BJ (cell line): ENCODE results near the gene RRAS2. TPM values are rescaled to one million over a fixed set of nuclear protein-coding genes. Genes with fewer than 3 reads are reported as not detected.
A peak's percentile ranks its signal among the peaks of the same experiment; 100 is the strongest.
"Not testable (repeated sequence)": the region's sequence is repeated elsewhere in the genome, so short reads cannot be mapped to it uniquely, and the experiment has no call there.

Experiments used
- CTCF ChIA-PET: fragments of 350-600 bp; formaldehyde crosslinking; extraction: SDS; loops from one replicate; lab custom pipeline; 2021; ENCODE audit warnings: antibody characterized with exemption, inconsistent platforms; lab: Yijun Ruan, JAX
- POLR2A ChIA-PET: fragments of 300-600 bp; sonication (Branson Sonifier 250); formaldehyde crosslinking; extraction: SDS; loops from one replicate; lab custom pipeline; 2021; ENCODE audit warnings: antibody characterized with exemption; lab: Charles Lee
- DNase-seq: peaks from one replicate; pipeline ENCODE4 v3.0.0-alpha.2; 2011; ENCODE audit warnings: low read depth
- H3K27me3 ChIP-seq: 2 replicates; pipeline ENCODE4 v1.6.0; 2011; ENCODE audit warnings: low read length; ENCODE audit not compliant: control insufficient read depth, insufficient read depth
- H3K36me3 ChIP-seq: 2 replicates; pipeline ENCODE4 v1.5.1; 2011; ENCODE audit warnings: low read length; ENCODE audit not compliant: control insufficient read depth, insufficient read depth
- H3K4me3 ChIP-seq: 2 replicates; pipeline ENCODE4 v1.5.1; 2011; ENCODE audit warnings: low read depth, mild to moderate bottlenecking, control low read depth, low read length
- CTCF ChIP-seq: IDR thresholded peaks from 2 replicates; pipeline ENCODE4 v1.5.1; 2011; ENCODE audit warnings: low read depth, mild to moderate bottlenecking, control low read depth, inconsistent platforms, low read length, moderate library complexity; ENCODE audit not compliant: insufficient read depth
- polyA plus RNA-seq: library from polyadenylated mRNA; depleted of rRNA; stranded (reverse); fragments of >200 nt; gene quantifications from 2 replicates; pipeline ENCODE4 v1.2.3, GENCODE V29; 2011

The RRAS2 gene
- polyA plus RNA-seq, 1 experiment: 29.1 TPM

DNA sequence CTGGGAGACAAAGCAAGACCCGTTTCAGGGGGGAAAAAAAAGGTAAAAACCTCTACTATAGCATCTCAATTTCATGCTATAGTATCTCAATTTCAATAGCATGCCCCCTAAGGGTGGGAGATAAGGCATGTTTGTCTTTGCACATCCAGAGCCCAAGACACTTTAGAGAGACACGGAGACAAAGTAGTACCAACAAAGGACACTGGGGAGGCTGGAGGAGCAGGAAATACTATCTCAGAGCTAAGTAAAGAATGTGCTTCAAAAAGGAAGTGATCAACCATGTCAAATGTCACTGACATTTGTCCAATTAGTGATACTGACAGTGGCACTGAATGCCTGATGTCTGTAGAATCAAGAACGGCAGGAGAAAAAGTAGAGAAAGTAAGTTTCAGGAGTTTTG, 68.6 kb downstream of the RRAS2 start:
- H3K36me3 ChIP-seq: no peaks in the 10 kb centered on the region; the same call in 1 of the 2 replicates
- no peak for TF ChIP-seq CTCF
- POLR2A ChIA-PET: no interaction called here
- DNase-seq: no peak
- CTCF ChIA-PET: interaction anchor here (1.3 kb wide), 1 partner anchor 123 kb away, joined by 5 read pairs; no protein-coding TSS in a partner anchor
- H3K27me3 ChIP-seq: no peaks in the 10 kb centered on the region
- H3K4me3 ChIP-seq: no peak overlapping the region

DNA sequence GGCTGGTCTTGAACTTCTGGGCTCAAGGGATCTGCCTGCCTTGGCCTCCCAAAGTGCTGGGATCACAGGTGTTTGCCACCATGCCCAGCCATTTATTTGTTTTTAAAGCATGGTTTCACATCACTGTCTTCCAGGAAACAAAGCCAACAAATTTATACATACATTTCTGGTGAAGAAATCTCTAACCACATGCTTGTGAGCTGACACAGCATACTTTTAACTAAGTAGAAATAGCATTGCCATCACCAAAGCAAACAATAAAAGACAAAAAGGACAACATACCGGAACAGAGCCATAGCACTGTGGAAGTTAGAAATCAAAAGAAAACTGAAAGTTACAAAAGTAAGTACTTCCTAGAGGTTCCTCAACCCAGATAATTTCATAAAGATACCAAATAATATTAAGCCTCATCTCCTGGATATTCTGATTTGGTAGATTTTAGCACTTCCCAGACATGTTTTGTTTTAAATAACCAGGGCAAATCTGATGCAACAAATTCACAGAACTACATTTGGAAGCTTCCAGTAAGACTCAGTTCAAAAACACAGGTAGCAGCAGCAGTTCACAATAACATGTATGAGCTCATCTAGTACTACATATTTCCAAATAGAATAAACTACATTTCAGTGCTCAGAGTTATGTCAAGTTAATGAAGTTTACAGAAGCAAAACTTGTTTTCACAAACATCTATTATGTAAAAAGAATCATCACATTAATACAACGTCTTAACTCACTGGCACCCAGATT, 70.6 kb downstream of the RRAS2 start:
- Histone ChIP-seq H3K27me3 (no peaks in the 10 kb centered on the region), H3K36me3 (no peaks in the 10 kb centered on the region), H3K4me3 (0 out of 2 replicates have a peak overlapping the region, but pooled peaks have one; percentile 1)
- POLR2A ChIA-PET: no interaction called here
- DNase-seq: peak; percentile 74
- TF ChIP-seq CTCF: no peak
- CTCF ChIA-PET: interaction anchor here (0.8 to 2.1 kb wide), 6 partner anchors 12 to 167 kb away, joined by 3 to 10 read pairs (median 4); no protein-coding TSS in a partner anchor

DNA sequence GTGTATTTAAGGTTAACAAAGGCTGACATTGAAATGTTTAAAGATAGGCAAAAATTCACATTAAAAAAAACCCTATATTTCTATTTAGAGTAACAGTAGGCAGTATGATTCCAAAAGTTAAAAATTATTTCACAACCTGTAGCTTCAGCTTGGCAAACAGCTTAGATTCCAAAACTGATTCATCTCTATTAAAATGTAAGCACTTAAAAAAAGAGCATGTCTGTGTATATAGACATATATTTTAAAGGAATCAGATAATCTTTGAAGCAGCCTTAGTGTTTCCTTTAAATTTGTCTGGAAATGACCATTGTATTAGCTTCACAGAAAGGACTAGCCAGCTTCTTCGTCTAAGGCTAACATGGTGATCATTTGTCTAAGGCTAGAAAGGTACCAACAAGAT, 80.1 kb downstream of the RRAS2 start:
- H3K27me3 ChIP-seq, H3K4me3 ChIP-seq, DNase-seq, H3K36me3 ChIP-seq, POLR2A ChIA-PET: not testable (repeated sequence)
- CTCF ChIA-PET: interaction anchor here (1.1 kb wide), 1 partner anchor 22 kb away, joined by 3 read pairs; no protein-coding TSS in a partner anchor

DNA sequence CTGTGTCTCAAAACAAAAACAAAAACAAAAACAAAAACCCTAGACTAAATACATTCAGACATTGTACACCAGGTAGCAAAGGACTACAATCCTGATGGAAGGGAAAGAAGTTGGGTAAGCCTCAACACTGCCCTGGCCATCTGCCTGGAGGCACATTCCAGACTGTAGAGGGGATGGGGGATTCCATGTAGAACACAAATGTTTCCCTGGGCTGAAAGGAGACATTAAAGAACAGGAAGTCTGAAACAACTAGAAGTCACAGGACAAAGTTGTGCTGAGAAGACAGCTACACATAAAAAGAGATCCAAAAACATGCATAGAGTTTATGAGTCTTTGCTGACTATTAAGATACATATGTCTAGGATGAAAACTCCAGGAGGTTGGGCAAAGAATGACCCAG, 83.9 kb downstream of the RRAS2 start:
- Histone ChIP-seq H3K4me3 (no peak overlapping the region), H3K36me3 (peaks cover 1% of the 10 kb centered on the region; the same call in 1 of the 2 replicates), H3K27me3 (no peaks in the 10 kb centered on the region)
- DNase-seq: peak; percentile 6
- TF ChIP-seq CTCF: 0 out of 2 replicates have a peak, but pooled peaks have one; percentile 7
- ChIA-PET CTCF (interaction anchor here (0.7 to 1.2 kb wide), 3 partner anchors 33 to 181 kb away, joined by 3 to 4 read pairs (median 3); no protein-coding TSS in a partner anchor), POLR2A (no interaction called here)

- CTCF ChIA-PET: interaction anchor here (1.2 kb wide), 1 partner anchor 12 kb away, joined by 4 read pairs; no protein-coding TSS in a partner anchor
Measured at GRCh38 chr11:14273895-14274294, 85.1 kb downstream of the RRAS2 start.

More at GRCh38 chr11:14273895-14274294, 85.1 kb downstream of the RRAS2 start:
- POLR2A ChIA-PET: no interaction called here
- DNase-seq: no peak
- Histone ChIP-seq H3K36me3 (peaks cover 1% of the 10 kb centered on the region; the same call in 1 of the 2 replicates), H3K27me3 (no peaks in the 10 kb centered on the region), H3K4me3 (no peak overlapping the region)
- TF ChIP-seq CTCF: no peak
